Nephron (organoid): ENCODE results near the gene NUTF2.

ENCODE experiments used
- H3K27ac Mint-ChIP-seq, 3 experiments: 2 replicates each; pipeline ENCODE4 v1.8.0; 2020; ENCODE audit warnings: mixed read lengths in 3 of 3, mild to moderate bottlenecking in 2 of 3, moderate library complexity in 1 of 3
- H3K27me3 Mint-ChIP-seq: 2 replicates; pipeline ENCODE4 v1.8.0; 2021; ENCODE audit warnings: low read depth, mild to moderate bottlenecking, moderate library complexity, mixed read lengths
- H3K36me3 Mint-ChIP-seq: 2 replicates; pipeline ENCODE4 v1.8.0; 2020; ENCODE audit warnings: low read depth, mixed read lengths
- H3K4me1 Mint-ChIP-seq: 2 replicates; pipeline ENCODE4 v1.8.0; 2020; ENCODE audit warnings: mixed read lengths
- H3K4me3 Mint-ChIP-seq, 3 experiments: 2 replicates each; pipeline ENCODE4 v1.8.0; 2020; ENCODE audit warnings: mild to moderate bottlenecking in 3 of 3, mixed read lengths in 3 of 3, moderate library complexity in 2 of 3
- H3K9me3 Mint-ChIP-seq: 2 replicates; pipeline ENCODE4 v1.8.0; 2020; ENCODE audit warnings: mixed read lengths
- CTCF ChIP-seq, 3 experiments: fragments of 200-600 bp; sonication (generic); IDR thresholded peaks; one replicate each; pipeline ENCODE4 v1.5.0; 2021; ENCODE audit warnings: antibody characterized with exemption in 3 of 3; ENCODE audit not compliant: unreplicated experiment in 3 of 3

Gene NUTF2

GRCh38 chr16:67841816-67842508 lies 4.8 kb upstream of the NUTF2 start, which contains the start of gene THAP11:
TSS of gene THAP11 (plus strand) at chr16:67842320. CDS start at chr16:67842555, 235 bp downstream.
- Mint-ChIP-seq H3K4me3 (peak within 1 kb of the TSS; percentile 95 to 97 (median 96)), H3K36me3 (no peaks in the 10 kb centered on the region), H3K9me3 (no peaks in the 10 kb centered on the region), H3K27ac (peak within 1 kb of the TSS; percentile 99 to 100 (median 100)), H3K27me3 (peaks cover 4% of the 10 kb centered on the region), H3K4me1 (peaks cover 40% of the 10 kb centered on the region)
- TF ChIP-seq CTCF (IDR thresholded peaks at IDR 0.05; ENCODE audit: unreplicated experiment in 3 of 3) = peak; percentile 86 to 90 (median 88)

GRCh38 chr16:67842509-67843342 lies 4.0 kb upstream of the NUTF2 start:
- H3K27me3 Mint-ChIP-seq = peaks cover 4% of the 10 kb centered on the region
- peak overlapping the region; percentile 95 to 97 (median 96) for H3K4me3 Mint-ChIP-seq
- H3K27ac Mint-ChIP-seq = peak overlapping the region; percentile 96 to 99 (median 97)
- H3K4me1 Mint-ChIP-seq = peaks cover 43% of the 10 kb centered on the region
- no peaks in the 10 kb centered on the region for H3K36me3 Mint-ChIP-seq
- peak in 1 of 3 experiments; percentile 28 for TF ChIP-seq CTCF (IDR thresholded peaks at IDR 0.05; ENCODE audit: unreplicated experiment in 3 of 3)
- H3K9me3 Mint-ChIP-seq = no peaks in the 10 kb centered on the region

GRCh38 chr16:67843343-67843765 lies 3.4 kb upstream of the NUTF2 start:
- H3K36me3 Mint-ChIP-seq = no peaks in the 10 kb centered on the region
- H3K9me3 Mint-ChIP-seq = no peaks in the 10 kb centered on the region
- TF ChIP-seq CTCF (IDR thresholded peaks at IDR 0.05; ENCODE audit: unreplicated experiment in 3 of 3) = no peak
- H3K27ac Mint-ChIP-seq = peak overlapping the region; percentile 96 to 99 (median 97)
- H3K4me3 Mint-ChIP-seq = peak overlapping the region; percentile 95 to 97 (median 96)
- peaks cover 4% of the 10 kb centered on the region for H3K27me3 Mint-ChIP-seq
- peaks cover 48% of the 10 kb centered on the region for H3K4me1 Mint-ChIP-seq

GRCh38 chr16:67844497-67844896 lies 2.2 kb upstream of the NUTF2 start:
- TF ChIP-seq CTCF (IDR thresholded peaks at IDR 0.05; ENCODE audit: unreplicated experiment in 3 of 3) = peak in 1 of 3 experiments; percentile 9
- H3K4me3 Mint-ChIP-seq = peak overlapping the region; percentile 95 to 97 (median 96)
- H3K27ac Mint-ChIP-seq = peak overlapping the region; percentile 90 to 96 (median 96)
- H3K36me3 Mint-ChIP-seq = peaks cover 4% of the 10 kb centered on the region
- H3K9me3 Mint-ChIP-seq = no peaks in the 10 kb centered on the region
- peaks cover 51% of the 10 kb centered on the region for H3K4me1 Mint-ChIP-seq
- peaks cover 4% of the 10 kb centered on the region for H3K27me3 Mint-ChIP-seq

- Mint-ChIP-seq H3K4me1 (peaks cover 51% of the 10 kb centered on the region), H3K27me3 (peaks cover 4% of the 10 kb centered on the region), H3K36me3 (peaks cover 4% of the 10 kb centered on the region), H3K4me3 (peak overlapping the region; percentile 89 to 97 (median 90)), H3K27ac (peak overlapping the region; percentile 96 to 98 (median 98)), H3K9me3 (no peaks in the 10 kb centered on the region)
- TF ChIP-seq CTCF (IDR thresholded peaks at IDR 0.05; ENCODE audit: unreplicated experiment in 3 of 3) = no peak
These were observed 1.3 kb upstream of the NUTF2 start for GRCh38 chr16:67845291-67846062.
